ENCODE results near the gene ZBTB5.
A peak's percentile ranks its signal among the peaks of the same experiment; 100 is the strongest.
"Not testable (repeated sequence)": the region's sequence is repeated elsewhere in the genome, so short reads cannot be mapped to it uniquely, and the experiment has no call there.

ZBTB5 gene, protein sequence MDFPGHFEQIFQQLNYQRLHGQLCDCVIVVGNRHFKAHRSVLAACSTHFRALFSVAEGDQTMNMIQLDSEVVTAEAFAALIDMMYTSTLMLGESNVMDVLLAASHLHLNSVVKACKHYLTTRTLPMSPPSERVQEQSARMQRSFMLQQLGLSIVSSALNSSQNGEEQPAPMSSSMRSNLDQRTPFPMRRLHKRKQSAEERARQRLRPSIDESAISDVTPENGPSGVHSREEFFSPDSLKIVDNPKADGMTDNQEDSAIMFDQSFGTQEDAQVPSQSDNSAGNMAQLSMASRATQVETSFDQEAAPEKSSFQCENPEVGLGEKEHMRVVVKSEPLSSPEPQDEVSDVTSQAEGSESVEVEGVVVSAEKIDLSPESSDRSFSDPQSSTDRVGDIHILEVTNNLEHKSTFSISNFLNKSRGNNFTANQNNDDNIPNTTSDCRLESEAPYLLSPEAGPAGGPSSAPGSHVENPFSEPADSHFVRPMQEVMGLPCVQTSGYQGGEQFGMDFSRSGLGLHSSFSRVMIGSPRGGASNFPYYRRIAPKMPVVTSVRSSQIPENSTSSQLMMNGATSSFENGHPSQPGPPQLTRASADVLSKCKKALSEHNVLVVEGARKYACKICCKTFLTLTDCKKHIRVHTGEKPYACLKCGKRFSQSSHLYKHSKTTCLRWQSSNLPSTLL

DNA sequence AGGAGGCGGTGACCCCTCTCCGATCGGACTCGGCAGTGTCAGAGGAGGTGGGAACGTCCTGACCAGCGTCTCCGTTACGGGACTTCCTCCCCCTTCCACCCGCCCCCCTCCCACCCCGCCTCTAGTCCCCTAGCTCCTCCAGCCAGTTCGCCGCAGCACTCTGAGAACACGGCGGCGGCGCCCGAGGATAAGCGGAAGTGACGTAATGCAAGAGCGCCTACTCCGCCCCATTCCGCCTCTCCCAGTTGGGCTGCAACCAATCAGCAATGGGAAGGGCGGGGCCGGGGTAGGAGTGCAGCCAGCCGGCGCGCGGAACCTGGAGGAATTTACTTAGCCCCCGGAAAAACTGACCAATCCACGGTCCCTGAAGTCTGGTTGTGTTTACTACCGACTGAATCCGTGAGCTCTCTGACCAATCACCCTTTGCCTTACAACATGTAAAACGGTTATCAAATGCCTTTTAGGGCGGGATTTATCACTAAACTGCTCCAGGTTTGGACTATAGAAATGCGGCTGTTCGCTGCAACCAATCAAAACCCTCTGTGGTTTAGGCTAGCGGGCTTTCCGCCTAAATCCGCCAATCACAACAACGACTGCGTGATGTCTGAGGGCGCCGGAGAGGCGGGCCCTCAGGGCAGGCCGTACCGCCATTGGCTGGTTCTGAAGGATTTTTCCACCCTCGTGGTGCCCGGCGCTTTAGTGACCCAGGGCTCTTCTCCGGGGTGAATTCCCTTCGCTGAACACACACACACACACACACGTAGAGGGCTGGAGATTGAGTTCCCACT is at the start of gene ZBTB5:
Gene ZBTB5, minus strand, starts transcription at position 202 of the 788 bp plus-strand sequence. CDS start 22,899 bp downstream, outside the sequence.
- peak; percentile 92 to 97 (median 94) for DNase-seq

DNA sequence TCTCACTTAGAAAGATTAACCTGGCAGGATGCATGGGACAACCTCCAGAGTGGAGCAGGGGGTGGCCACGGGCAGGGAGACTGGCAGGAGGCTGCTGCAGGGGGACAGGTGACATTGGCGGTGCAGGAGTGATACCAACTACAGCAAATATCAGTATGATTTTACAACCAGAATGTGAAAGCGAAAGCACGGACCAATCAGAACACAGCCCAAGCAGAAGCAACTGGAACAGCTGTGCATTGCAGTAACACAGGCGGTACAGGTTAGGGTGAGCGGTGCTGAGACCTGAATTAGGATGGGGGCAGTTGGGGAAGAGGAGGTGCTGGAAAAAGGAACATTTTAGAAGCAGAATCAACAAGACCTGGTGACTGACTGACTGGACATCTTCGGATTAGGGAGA is 49.7 kb upstream of the ZBTB5 start:
- DNase-seq: no peak

DNA sequence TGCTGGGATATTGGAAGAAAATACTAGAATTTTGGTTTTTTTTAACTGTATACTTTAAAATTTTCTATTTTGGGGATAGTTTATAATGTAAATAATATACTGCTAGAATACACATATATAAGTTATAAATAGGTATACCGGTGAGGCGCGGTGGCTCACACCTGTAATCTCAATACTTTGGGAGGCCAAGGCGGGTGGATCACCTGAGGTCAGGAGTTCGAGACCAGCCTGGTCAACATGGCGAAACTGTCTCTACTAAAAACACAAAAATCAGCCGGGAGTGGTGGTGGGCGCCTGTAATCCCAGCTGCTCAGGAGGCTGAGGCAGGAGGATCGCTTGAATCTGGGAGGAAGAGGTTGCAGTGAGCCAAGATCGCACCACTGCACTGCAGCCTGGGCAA is 49.2 kb upstream of the ZBTB5 start:
- not testable (repeated sequence) for DNase-seq

DNA sequence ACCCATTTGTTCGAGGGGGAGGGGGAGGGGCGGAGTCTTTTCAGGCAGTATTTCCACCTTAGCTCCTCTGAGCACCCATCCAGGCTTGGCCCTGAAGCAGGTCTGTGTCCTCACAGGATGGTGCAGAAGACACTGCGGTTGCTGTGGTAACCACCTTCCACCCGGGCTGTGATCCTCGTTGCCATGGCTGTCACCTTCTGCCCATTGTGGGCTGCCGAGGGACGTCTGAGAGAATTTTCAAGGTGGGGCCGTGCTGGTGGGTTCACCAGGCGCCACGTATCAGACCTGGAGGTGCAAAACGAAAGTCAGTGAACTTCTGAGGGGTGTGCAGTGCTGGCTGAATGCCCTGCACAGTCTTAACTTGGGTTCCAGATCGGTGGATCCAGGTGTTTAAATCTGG is 47.2 kb upstream of the ZBTB5 start:
- DNase-seq: no peak

DNA sequence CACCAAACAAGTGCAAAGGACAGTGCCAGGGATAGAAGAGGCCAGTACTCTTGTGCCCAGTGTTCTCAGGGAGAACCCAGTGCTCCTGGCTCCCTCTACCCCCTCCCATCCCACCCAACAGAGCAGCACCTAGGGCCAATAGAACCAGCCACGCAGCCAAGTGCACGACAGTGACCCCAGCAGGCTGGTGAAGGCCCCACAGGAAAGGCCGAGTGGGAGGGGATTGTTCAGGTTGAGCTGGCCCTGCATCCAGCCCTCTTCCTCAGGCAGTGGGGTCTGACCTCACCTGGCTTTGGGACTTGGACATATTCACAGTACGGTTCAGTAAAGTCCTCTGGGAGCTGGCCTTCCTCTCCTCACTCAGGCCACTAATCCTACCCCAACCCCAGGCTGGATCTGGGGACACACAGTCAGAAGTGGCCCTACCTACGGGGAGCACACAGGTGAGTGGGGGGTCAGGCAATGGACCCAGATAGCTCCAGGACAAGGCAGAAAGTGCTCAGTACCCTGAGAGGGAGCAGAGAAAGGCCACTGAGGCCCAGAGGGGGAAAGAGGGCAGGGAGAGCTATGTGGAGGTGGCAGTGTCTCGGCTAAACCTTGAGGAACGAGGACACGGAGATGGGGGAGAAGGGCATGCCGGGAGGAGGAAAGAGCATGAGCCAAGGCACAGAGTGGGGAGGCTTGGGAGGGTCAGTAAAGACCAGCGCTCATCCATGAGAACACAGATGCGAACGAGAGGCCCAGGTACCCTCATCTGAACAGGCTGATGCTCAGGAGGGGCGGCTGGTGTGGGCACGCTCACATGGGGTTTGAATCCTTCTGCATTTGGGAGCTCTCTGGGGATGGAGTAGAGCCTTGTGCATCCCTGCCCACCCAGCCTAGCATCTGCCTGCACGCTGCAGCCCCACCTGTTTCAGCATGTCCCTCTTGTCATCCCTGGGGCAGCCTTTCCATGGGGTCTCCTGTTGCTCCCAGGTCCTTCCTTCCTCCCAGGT is 46.1 kb upstream of the ZBTB5 start:
- no peak for DNase-seq

DNA sequence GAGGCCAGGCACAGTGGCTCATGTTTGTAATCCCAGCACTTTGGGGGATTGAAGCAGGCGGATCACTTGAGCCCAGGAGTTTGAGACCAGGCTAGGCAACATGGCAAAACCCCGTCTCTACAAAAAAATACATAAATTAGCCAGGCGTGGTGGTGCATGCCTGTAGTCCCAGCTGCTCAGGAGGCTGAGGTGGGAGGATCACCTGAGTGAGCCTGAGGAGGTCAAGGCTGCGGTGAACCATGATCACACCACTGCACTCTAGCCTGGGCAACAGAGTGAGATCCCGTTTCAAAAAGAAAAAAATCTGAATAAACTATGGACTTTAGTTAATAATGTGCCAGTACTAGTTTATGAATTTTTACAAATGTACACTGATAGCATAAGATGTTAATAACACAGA is 44.8 kb upstream of the ZBTB5 start:
- DNase-seq: not testable (repeated sequence)

DNA sequence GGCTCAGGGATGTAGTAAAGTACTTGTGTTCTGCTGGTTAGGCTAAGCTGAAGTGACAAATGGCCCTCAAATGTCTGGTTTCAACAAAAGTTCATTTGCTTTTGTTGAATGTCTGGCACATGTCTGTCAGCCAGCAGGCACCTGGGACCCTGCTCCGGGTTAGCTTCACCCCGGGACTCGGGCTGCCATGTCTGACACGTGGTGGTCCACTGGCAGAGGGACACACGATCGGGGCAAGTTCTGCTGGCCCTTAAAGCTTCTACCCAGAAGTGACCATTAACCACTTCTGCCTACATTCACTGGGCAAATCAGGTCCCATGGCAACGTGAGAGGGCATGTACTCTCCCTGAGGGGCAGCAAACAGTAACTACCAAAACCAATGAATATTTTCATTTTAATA is 44.3 kb upstream of the ZBTB5 start:
- DNase-seq: no peak

DNA sequence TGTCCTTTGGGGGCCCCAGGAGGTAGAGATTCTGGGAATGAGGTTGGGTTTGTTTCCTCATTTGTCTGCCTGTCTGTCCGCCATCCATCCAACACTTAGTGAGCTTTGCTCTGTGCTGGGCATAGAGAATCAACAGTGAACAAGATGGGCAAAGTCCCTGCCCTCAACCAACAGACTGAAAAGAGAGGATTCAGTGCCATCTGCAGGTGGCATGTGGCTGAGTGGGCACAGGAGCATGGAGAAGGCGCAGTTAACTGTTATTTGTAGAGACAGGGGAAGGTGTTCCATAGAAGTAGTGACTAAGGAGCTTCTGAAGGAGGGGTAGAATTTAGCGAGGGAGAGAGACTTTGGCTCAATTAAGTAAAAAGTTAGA is 43.6 kb upstream of the ZBTB5 start:
- no peak for DNase-seq

DNA sequence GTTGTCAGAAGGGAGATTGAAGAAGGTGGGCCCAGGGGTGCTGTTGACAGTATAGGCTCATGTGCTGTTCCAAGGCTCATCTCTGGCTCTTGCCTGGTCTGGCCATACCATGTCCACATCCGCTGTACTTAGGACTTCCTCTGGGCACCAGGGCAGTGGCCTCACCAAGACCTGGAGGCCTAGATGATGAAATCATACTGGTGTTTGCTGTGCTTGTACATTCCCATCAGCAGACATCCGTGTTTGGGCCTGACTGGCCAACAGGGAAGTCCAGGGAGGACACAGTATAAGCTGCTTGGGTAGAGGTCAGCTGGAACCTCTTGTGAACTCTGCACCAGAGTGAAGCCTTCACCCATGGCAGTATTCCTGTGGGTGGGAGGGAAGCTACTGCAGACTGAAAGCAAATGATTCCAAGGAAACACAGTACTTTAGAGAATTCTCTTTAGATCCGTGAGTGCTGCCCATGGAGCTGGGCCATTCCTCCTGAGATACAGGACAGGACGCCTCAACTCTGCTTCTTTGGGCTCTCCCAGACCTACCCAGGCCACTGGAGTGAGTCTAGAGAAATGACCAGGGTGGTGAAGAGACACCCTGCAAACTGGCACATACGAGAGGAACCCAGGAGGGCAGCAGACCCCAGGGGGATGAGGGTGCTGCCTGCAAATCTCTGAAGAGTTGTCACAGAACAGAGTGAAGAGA is 43.0 kb upstream of the ZBTB5 start:
- no peak for DNase-seq

DNA sequence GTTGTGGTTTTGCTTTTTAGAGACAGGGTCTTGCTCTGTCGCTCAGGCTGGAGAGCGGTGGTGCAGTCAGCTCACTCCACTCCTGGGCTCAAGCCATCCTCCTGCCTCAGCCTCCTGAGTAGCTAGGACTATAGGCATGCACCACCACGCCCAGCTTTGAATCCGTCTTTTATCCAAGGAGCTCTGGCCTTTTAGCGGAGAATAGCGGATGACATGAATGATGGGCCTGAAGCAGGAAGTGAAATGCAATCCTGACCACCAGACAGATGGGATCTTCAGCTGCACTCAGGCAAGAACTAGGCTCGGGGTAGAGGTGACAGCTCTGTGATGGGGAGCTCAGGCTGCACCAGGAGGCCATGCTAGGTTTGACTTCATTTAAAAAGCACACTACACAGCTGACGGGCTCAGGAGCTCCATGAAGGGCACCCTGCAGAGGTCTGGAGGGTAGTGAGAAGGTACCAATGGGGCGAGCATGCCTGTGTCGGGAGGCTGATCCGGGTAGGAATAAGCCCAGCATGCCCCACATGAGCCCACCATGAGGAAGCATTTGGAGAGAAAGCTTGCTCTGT is 42.4 kb upstream of the ZBTB5 start:
- DNase-seq: no peak

DNA sequence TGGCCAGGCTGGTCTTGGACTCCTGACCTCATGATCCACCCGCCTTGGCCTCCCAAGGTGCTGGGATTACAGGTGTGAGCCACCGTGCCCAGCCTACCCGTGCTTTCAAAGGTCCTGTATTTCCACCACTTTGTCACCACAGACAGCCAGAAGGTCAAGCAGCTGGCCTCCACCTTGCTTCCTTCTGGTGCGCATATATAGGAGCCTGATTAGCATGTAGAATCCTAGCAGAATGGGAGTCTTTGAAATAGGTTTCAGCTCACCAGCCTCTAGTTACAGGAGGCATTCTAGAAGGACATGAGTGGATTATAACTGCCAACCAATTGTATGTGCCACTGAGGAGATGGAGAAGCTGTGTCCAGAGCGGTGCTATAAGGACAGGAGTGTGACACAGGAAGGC is 39.4 kb upstream of the ZBTB5 start:
- DNase-seq: no peak

DNA sequence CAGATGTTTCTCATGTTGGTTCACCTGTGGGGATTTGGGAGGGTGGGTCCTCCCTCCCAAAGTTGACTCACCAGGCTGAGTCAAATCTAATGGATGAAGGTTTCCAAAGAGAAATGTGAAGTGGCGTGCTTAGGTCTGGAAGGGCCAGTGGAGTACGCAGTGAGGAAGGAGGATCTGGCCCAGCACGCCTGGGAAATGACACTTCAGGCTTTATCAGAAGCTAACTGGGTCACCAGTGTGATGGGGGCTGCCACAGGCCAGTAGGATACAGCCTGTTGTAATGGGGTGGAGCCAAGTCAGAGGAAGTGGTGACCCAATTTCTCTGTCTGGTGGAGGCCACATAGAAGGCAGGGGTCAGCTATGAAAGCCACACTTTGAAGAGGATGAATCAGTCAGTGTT is 38.5 kb upstream of the ZBTB5 start:
- DNase-seq: no peak

DNA sequence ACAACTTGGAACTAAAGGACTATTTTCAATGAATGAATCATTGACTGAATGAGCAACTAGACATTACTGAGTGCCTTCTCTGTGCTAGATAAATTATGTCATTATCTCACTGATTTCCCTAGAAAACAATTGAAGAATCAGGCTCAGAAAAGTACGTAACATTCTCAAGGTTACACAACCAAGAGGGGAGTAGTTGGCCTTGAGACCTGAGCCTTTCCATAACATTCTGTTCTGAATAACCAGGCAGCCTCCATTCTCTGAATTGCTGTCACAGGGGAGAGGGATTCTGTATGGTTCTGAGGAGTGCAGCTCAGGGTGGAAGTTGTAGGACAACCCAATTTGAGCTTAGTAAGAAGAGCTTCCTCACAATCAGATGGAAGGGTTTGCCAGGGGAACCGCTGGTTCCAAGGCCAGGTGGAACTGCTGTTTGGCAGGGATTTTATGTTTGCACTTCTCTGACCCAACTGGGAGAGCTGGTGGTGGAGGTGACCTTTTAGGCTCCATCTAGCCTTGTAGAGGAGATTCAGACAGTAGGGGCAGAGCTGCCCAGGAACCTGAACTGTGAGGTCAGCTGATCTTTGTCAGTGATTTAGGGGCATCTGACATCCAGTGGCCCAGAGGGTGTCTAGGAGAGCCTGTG is 36.8 kb upstream of the ZBTB5 start:
- DNase-seq: no peak

DNA sequence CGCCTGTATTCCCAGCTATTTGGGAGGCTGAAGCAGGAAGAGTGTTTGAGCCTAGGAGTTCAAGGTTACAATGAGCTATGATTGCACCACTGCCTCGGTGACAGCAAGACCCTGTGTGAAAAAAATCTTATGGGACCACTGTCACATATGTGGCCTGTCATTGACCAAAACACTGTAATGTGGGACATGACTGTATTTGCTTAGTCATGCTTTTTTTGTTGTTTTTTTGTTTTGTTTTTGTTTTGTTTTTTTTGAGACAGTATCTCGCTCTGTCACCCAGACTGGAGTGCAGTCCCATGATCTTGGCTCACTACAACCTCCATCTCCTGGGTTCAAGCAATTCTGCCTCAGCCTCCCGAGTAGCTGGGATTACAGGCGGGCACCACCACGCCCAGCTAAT is 34.0 kb upstream of the ZBTB5 start:
- no peak for DNase-seq

DNA sequence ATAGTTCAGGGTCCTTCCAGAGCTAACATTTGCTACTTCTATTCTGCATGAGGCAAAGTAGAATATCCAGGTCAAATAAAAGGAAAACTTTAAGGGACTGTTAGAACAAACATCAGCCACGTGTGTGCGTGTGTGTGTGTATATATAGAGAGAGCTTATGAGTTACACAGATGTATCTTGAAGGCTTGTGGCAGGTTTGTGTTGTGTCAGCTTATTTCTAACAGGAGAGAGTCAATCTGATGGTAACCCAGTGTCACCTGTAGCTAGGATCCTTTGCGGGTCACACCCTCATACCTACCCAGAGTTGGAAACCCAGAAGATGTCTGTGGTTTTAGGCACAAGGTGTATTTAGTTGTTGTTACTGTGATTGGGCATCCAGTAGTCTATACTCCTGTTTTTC is 33.2 kb upstream of the ZBTB5 start:
- DNase-seq: no peak

DNA sequence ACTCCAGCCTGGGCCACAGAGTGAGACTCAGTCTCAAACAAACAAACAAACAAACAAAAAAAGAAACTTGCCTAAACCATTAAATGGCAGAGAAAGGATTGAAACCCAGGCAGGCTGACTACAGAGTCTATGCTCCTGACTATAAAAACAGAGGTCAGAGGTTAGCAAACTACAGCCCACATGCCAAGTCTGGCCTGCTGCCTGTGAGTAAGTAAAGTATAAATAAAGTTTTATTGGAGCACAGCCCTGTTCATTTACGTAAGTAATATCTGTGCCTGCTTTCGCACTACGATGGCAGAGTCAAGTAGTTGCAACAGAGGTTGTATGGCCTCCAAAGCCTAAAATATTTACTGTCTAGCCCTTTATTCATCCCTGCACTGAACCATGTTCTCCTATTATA is 32.1 kb upstream of the ZBTB5 start:
- no peak for DNase-seq

DNA sequence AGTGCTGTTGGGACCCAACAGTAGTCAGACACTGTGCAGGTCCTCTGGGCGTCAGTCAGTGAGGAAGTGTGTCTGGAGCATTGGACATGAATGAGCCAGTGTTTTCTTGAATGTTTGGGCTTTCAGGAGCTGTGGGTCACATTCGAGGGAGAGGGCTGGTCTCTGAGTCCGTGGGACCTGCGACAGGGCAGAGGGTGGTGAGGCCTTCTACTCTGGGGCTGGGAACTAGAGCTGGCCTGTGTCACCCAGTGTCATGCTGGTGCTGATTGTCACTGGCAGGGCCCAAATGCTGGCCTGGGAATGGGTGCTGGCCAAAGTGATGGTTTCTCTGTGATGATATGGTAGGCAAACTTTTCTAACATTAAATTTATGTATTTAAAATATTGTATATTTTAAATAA is 30.8 kb upstream of the ZBTB5 start:
- no peak for DNase-seq

DNA sequence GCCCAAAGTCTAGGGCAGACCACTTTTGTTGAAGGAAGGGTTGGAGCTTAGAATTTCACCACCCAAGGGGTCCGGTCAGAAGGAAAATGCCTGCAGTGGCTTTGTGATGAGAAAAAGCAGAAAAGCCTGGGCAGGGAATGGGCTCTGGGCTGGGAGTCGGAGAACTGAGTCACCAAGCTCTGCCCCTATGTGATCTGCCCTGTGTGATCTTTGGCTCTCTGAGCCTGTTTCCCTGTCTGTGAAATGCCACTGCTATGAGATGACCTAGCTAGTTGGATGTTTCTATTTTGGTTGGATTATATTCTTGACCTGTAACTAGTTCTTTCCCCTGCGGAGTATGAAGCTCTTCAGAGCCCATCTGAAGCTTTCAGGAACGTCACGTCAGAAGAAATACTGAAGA is 30.3 kb upstream of the ZBTB5 start:
- no peak for DNase-seq

DNA sequence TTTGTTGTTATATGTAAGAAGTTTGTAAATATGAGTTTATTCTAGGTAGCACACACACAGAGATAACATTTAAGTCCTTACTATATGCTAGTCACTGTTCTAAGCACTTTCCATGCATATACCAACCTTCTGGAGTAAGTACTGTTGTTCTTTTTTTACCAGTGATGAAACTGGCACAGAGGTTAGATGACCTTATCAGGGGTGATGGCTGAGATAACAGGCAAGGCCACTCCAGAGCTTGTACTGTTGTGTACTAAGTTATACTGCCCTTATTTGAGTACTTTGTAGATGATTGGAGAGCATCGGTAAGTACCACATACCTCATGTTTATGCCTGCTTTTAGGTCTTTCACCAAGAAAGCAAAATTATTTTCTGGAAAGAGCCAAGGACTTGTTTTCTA is 26.7 kb upstream of the ZBTB5 start:
- no peak for DNase-seq

DNA sequence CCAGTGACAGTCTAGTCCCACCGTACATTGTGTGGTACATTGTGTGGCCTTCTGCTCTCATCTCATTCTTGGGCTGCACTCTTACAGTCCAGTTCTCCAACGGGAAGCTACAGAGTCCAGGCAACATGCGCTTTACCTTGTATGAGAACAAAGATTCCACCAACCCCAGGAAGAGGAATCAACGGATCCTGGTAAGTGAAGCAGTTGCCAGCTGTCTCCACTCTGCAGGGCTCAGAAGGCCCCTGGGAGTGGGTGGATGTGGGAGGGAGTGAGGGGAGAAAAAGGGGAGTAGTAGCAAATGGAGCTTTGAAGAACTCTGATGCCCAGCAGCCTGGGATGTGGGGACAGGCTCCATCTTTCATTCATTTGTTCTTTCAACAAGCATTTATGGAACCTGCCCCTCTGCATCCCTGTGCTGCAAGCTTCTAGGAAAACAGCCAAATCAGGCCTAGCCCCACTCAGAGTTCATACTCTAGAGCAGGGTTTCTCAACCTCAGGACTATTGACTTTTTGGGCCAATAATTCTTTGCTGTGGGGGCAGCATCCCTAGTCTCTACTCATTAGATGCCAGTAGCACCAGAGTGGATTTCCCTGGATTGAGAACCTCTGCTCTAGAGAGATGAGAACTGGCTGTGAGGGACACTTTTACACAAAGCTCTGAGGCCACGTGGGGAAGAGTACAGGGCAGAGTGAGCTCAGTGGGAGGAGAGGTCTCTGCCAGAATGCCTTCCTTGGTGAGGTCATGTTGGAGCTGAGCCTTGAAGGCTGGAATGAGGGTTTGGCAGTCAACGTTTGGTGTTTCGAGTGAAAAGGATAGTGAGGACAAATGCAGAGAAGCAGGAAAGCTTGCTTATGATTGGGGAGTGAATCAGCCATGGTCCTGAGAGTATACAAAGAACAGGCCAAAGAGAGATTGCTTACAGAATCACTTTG is 21.6 kb upstream of the ZBTB5 start:
- DNase-seq: no peak
